ENCODE measurements around the gene KIF1C. TPM values are rescaled to one million over a fixed set of nuclear protein-coding genes. Genes with fewer than 3 reads are reported as not detected.
"Not testable (repeated sequence)": the region's sequence is repeated elsewhere in the genome, so short reads cannot be mapped to it uniquely, and the experiment has no call there.

The KIF1C gene
- polyA plus RNA-seq, 3 donors, result 89.4 to 99.7 (median 90.9) TPM

DNA sequence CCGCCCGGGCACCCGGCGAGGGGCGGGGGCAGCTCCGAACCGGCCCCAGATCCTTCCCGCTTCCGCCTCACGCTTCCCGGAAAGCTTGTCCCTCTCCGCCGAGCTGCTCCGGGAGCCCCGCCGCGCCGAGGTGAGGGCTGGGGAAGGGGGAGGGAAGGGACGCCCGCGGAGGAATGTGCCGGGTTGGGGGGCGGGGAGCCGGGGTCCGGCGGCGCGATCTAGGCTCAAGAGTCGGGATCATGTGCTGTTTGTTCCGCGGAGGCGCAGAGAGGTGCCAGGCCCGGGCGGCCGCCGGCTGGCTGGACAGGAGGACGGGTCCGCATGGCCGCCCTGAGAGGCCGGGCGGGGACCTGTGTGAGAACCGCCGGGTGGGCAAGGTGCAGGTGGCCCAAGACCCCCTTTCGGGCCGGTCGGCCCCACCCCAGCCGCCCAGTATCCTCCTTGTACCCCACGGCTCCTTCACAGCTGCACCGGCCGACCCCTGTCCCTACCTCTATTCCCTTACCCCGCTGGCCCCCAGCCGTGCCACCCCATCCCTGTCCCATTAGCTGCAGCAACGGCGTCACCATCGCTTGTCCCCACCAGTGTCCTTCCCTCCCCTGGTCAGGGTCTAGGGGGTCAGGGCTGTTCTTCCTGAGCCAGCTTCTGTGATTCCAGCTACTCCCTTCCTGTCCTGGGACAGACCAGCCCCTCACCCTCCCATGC is 429 bp downstream of the KIF1C start:
- DNase-seq, result no peak

DNA sequence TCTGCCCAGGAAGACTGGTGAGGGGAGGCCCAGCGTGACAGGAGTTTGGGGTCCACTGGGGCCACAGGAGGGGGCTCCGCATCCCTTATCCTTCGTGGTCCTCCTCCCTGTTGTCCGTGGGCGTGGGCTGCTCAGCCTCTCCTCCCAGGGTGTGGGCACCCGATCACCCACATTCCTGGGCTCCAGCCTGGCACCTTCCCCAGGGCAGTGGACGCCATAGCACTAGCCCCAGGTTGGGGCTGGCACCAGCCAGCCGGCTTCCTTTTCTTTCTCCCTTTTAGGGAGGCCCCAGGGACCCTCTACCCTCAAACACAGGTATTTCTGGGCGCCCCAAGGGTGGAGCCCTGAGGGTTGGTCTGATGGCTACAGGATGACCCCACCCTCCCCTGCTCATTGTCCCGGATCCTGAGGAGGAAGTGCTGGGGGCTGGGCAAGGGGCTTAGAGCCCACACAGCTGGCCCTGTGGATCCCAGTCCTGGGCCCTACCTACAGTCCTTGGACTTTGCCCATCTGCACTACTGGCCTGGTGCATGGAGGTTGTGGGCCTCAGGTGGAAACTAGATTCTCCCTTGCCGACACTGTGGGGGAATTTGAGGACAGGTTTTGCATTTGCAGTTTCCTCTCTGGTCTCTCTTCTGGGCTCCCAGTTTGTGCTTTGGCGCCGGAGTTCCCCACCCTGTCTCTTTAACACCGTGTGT is 1.1 kb downstream of the KIF1C start:
- DNase-seq, result no peak

GRCh38 chr17:4999430-5000093 is 1.8 kb downstream of the KIF1C start:
- DNase-seq, result no peak

DNA sequence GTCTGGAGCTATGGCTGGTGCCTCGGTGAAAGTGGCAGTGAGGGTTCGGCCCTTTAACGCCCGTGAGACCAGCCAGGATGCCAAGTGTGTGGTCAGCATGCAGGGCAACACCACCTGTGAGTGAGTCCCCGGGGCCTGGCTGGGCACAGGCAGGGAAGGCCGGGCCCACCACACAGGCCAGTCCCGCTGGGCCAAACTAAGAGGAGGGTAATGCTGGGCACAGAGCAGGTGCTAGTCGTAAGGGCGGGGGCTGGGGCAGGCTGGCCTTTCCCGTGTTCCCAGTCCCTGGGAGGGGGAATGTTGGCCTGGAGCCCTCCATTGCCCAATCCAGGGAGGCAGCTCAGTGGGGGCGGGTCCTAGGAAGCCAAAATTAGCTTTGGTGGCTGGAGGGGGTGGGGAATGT is 2.5 kb downstream of the KIF1C start:
- no peak for DNase-seq

DNA sequence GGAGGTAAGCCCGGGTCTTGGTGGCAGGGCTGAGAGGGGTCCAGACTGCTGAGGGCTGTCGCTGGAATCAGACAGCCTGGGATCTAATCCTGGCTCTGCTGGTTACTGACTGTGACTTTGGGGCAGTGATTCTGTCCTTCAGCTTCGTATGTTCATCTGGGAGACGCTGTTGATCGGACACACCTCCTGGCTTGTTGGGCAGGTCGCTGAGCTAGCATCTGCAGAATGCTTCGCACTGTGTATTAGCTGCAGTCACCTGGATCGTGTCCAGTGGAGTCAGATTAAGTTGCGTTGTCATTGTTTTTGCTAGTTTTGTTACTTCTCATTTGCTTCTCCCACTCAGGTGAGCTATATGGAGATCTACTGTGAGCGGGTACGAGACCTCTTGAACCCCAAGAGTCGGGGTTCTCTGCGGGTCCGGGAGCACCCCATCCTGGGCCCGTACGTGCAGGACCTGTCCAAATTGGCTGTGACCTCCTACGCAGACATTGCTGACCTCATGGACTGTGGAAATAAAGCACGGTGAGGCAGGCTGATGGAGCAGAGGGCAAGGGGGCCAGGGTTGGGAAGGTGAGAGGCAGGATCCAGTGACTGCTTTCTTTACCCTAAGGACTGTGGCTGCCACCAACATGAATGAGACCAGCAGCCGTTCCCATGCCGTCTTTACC is 4.5 kb downstream of the KIF1C start:
- DNase-seq, result no peak

GRCh38 chr17:5003214-5003867 is 5.6 kb downstream of the KIF1C start:
- DNase-seq, result no peak

DNA sequence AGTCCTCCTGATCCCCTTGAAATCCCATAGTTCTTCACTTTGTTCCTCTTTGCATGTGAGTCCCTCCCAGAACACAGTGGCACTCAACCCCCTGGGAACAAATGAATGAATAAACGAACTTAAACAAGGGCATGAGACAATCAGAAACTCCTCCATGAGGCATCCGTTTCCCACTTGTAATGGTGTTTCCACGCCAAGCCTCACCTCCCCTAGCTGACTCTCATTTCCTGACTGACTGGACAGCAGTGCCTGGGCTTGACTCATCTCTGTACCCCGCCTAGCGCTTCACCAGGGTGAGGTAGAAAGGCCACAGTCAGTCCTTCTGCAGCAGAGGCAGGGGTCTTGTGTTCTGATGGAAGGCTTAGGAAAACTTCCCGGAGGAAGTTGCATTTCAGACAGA is 14.2 kb downstream of the KIF1C start:
- DNase-seq, result no peak

DNA sequence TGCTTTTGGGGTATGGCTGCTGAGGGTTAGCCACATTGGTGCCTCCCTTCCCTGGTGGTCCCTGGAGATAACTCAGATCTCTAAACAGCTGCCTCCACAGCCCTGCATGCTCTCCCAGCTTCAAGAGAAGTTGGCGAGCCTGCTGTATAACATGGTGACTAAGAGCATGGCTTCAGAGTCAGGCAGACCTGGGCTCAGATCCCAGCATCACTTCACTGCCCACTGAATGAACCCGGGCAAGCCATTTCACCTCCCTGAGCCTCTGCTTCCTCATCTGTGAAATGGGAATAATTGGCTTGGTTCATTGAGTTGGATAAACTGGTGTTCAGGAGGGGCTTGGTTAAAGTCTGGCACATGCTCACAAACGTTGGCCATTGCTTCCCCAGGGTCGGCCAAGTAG is 16.6 kb downstream of the KIF1C start:
- DNase-seq, result no peak

DNA sequence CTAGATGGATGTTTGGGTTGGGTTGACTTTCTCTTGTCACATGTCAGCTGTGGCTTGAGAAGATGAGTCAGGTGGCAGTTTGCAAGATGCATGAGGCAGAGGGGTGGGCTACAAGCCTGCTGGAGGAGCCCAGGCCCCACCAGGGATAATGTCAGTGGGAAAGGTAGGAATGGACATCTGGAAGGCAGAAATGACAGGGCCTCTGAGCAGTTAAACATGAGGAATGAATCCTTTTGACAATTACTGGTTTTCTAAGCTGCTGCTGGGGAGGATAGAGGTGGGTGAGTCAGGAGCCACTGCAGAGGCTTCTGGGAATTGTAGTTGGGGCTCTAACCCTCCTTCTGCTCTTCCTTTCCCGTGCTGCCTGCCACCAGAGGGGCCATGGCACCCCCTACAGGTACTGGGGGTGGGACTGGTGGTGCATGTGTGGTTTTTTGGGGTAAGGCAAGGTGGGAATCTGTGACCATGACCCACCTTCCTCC is 21.8 kb downstream of the KIF1C start:
- DNase-seq, result no peak

- DNase-seq, result no peak
These were observed 22.8 kb downstream of the KIF1C start for GRCh38 chr17:5020502-5021023.

DNA sequence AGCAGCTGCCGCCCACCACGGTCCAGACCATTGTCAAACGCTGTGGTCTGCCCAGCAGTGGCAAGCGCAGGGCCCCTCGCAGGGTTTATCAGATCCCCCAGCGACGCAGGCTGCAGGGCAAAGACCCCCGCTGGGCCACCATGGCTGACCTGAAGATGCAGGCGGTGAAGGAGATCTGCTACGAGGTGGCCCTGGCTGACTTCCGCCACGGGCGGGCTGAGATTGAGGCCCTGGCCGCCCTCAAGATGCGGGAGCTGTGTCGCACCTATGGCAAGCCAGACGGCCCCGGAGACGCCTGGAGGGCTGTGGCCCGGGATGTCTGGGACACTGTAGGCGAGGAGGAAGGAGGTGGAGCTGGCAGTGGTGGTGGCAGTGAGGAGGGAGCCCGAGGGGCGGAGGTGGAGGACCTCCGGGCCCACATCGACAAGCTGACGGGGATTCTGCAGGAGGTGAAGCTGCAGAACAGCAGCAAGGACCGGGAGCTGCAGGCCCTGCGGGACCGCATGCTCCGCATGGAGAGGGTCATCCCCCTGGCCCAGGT is 24.5 kb downstream of the KIF1C start:
- DNase-seq, result no peak

GRCh38 chr17:5023588-5024147 is 25.9 kb downstream of the KIF1C start:
- no peak for DNase-seq

DNA sequence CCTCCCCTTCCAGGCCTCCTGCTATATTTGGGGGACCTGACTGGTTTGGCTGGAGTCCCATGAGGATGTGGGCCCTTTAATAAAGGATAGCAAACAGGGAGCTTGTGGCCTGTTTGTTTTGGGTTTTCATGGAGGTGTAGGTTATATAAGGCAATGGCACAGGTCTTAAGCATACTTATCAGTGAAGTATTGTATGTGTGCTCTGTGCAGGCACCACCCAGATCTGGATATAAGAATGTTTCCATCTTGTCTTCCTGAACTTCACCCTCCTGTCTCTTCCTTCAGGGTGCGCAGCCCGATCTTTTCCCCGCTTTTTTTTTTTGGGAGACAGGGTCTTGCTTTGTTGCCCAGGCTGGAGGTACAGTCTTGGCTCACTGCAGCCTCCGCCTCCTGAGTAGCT is 26.9 kb downstream of the KIF1C start:
- DNase-seq, result no peak

DNA sequence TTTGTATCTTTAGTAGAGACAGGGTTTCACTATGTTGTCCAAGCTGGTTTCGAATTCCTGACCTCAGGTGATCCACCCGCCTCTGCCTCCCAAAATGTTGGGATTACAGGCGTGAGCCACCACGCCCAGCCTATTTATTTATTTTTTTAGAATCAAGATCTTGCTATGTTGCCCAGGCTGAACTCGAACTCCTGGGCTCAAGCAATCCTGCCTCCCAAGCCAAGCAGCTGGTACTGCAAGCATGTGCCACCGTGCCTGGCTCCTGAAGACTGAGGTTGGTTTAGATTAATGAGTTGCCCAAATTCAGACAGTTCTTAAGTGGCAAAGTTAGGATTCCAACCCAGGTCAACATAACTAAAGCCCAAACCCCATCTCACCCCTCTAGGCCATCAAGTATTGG is 29.5 kb downstream of the KIF1C start:
- no peak for DNase-seq

DNA sequence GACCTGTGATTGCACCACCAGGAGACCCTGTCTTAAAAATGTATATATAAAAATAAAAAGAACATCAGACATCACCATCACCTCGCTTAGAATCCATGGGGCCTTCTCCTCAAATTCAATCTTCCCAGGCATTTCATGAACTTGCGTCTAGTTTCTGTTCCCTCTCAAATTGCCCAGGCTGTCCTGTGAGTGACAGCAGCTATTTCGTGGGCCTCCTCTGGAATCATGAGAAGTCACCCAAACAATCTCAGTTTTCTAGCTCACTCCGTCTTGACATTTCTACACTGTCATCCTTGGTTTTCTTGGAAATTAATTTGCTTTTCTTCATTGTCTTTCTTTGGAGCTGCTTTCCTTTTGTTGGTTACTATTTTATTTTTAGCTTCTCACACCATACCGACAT is 30.2 kb downstream of the KIF1C start:
- DNase-seq, result no peak

- DNase-seq, result not testable (repeated sequence)
These were observed 32.4 kb downstream of the KIF1C start for GRCh38 chr17:5030168-5030567.

GRCh38 chr17:5031365-5032082 is 33.8 kb downstream of the KIF1C start:
- DNase-seq, result peak; percentile 92

DNA sequence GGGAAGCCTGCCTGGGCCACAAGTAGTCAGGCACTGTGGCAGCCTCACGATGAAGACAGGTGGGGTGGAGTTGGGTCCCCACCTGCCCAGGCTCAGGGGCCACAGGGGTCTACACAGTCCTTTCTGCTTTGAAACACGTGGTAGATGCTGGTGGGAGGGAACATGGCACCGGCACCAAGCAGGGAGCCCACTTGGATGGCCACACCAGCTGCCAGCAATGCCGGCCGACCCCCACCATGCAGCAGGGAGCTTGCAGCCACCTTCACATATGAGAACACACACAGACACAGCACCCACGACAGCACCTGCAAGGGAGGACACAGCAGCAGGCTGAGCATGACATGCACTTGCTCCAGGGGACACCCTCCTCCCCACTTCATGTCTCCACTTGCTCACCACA is 35.1 kb downstream of the KIF1C start:
- no peak for DNase-seq

DNA sequence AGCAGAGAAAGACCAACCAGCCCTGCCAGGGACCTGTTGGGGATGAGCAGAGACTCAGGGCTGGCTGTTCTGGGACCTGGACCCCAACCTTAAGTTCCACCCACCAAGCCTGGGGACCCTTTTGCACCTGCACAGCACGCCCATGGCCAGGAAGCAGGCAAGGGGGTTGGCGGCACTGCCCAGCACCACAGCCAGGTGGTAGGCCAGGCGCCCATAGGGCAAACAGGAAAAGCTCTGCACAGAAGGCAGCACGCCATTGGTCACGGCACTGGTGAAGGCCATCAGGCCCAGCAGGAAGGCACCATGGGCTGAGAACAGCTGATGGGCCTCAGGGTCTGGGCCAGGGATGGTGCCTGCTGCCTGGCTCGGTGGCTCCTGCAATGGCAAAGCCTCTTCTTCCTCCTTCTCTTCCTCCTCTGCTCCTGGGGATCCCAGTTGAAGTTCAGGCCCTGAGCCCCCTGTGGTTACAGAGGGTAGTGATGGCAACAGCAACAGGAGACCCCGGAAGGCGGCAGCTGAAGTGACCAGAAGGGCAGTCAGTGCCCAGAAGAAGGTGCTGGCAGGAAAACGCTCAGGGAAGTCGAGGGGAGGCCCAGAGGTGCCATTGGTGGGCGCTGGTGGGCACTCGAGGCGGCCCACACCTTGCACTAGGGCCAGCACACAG is 35.7 kb downstream of the KIF1C start:
- DNase-seq, result no peak

GRCh38 chr17:5034063-5034462 is 36.3 kb downstream of the KIF1C start:
- DNase-seq, result no peak

All from renal pelvis (tissue), 4 donors.